22Rv1 (cell line): ENCODE data around the gene ARHGAP42.

Experiments used
- H3K27ac ChIP-seq: fragments of 450-650 bp; 2 replicates; pipeline ENCODE4 v1.5.1; 2017
- CTCF ChIP-seq: fragments of 450-650 bp; IDR thresholded peaks from 2 replicates; pipeline ENCODE4 v1.5.1; 2017; ENCODE audit warnings: mild to moderate bottlenecking
- ZFX ChIP-seq: fragments of 450-650 bp; IDR thresholded peaks from 2 replicates; pipeline ENCODE4 v1.6.1; 2017; ENCODE audit warnings: antibody characterized with exemption, borderline replicate concordance

ARHGAP42 gene

GRCh38 chr11:100706179-100706578, 19.1 kb downstream of the ARHGAP42 start:
- no peak for TF ChIP-seq ZFX
- no peak for TF ChIP-seq CTCF
- no peak overlapping the region for H3K27ac ChIP-seq

- TF ChIP-seq ZFX: no peak
- TF ChIP-seq CTCF: no peak
- no peak overlapping the region for H3K27ac ChIP-seq
Observed at GRCh38 chr11:100709233-100709957, 22.3 kb downstream of the ARHGAP42 start.

GRCh38 chr11:100711984-100712383, 24.9 kb downstream of the ARHGAP42 start:
- no peak overlapping the region for H3K27ac ChIP-seq
- TF ChIP-seq ZFX (no peak), CTCF (no peak)

- TF ChIP-seq CTCF: no peak
- no peak for TF ChIP-seq ZFX
- H3K27ac ChIP-seq: no peak overlapping the region
Observed at GRCh38 chr11:100712583-100712982, 25.5 kb downstream of the ARHGAP42 start.

- TF ChIP-seq ZFX: no peak
- no peak for TF ChIP-seq CTCF
- H3K27ac ChIP-seq: no peak overlapping the region
Observed at GRCh38 chr11:100715165-100715761, 28.2 kb downstream of the ARHGAP42 start.

- no peak overlapping the region for H3K27ac ChIP-seq
- TF ChIP-seq CTCF: no peak
- TF ChIP-seq ZFX: no peak
Observed at GRCh38 chr11:100716838-100717237, 29.8 kb downstream of the ARHGAP42 start.

GRCh38 chr11:100719362-100719761, 32.3 kb downstream of the ARHGAP42 start:
- no peak for TF ChIP-seq CTCF
- no peak for TF ChIP-seq ZFX
- H3K27ac ChIP-seq: peak overlapping the region; percentile 41
